ENCODE data around the gene HBG2. TPM values are rescaled to one million over a fixed set of nuclear protein-coding genes. Genes with fewer than 3 reads are reported as not detected.

Gene HBG2
- total and polyA plus RNA-seq, 2 of the 4 experiments (the other 2 are of a cell fraction): 0.54 TPM; not detected in 1

GRCh38 chr11:5242933-5243815 lies 11.4 kb downstream of the HBG2 start:
- Histone ChIP-seq H3K4me1 (ENCODE audit: control insufficient read depth, insufficient read depth, low read length) (peaks cover 2% of the 10 kb centered on the region; the same call in 1 of the 2 replicates), H3K9me3 (ENCODE audit: control insufficient read depth, insufficient read depth, low read length) (no peaks in the 10 kb centered on the region), H3K56ac (ENCODE audit: extremely low read depth, insufficient read depth, low read length) (no peak overlapping the region), H3K18ac (ENCODE audit: low read depth, low read length) (peak overlapping the region; percentile 56; the same call in 1 of the 2 replicates), H3K79me1 (ENCODE audit: low read depth in 1 of 2, low read length in 2 of 2) (no peaks in the 10 kb centered on the region), H2BK5ac (ENCODE audit: low read depth, low read length, poor library complexity, severe bottlenecking) (no peak overlapping the region), H2AK9ac (replicated peaks; ENCODE audit: low read depth, low read length, poor library complexity) (no peak overlapping the region), H2BK15ac (ENCODE audit: low read depth, low read length) (peak overlapping the region; percentile 23; the same call in 2 of the 3 replicates), H3K27ac (ENCODE audit: insufficient read depth, low read length) (no peak overlapping the region), H4K8ac (ENCODE audit: low read depth in 2 of 2, low read length in 2 of 2) (0 out of 4 replicates have a peak overlapping the region, but pooled peaks of 1 of the 2 experiments have one; percentile 39), H4K20me1 (ENCODE audit: insufficient read depth, low read length) (no peaks in the 10 kb centered on the region), H3K4me2 (ENCODE audit: low read depth, low read length) (no peak overlapping the region), H3K23ac (ENCODE audit: low read depth, low read length) (no peak overlapping the region), H3K36me3 (ENCODE audit: control insufficient read depth, insufficient read depth, low read length) (no peaks in the 10 kb centered on the region), H3K9me1 (ENCODE audit: insufficient read depth, low read length) (peaks cover 7% of the 10 kb centered on the region; the same call in 1 of the 2 replicates), H2AFZ (replicated peaks; ENCODE audit: low read length, poor library complexity) (peak overlapping the region; percentile 59), H4K5ac (ENCODE audit: low read depth, low read length) (no peak overlapping the region; the same call in 1 of the 2 replicates), H3K27me3 (ENCODE audit: control insufficient read depth, insufficient read depth, low read length) (no peaks in the 10 kb centered on the region), H3K4me3 (ENCODE audit: insufficient read depth, low read depth, low read length) (no peak overlapping the region), H4K91ac (ENCODE audit: insufficient read depth, low read depth, low read length) (no peak overlapping the region), H3K4ac (ENCODE audit: low read depth, low read length) (no peak overlapping the region; the same call in 1 of the 2 replicates), H3K9ac (ENCODE audit: low read depth, low read length) (no peak overlapping the region), H3K14ac (replicated peaks; ENCODE audit: low read depth, low read length) (0 out of 2 replicates have a peak overlapping the region, but pooled peaks have one; percentile 60), H2BK20ac (ENCODE audit: low read depth, low read length) (peak overlapping the region; percentile 64), H2BK120ac (ENCODE audit: low read depth, low read length) (no peak overlapping the region; the same call in 1 of the 2 replicates), H2AK5ac (ENCODE audit: low read depth, low read length) (peak overlapping the region; percentile 74; the same call in 1 of the 2 replicates)
- POLR2A ChIA-PET (ENCODE audit: unreplicated experiment): no interaction called here
- intact Hi-C loops (cut with micrococcal nuclease): no loop called here
- 33% methylated on average over 1 of the region's 7 CpGs; no CpG with 5 or more reads in 1 of the 2 experiments for WGBS, 2 experiments (ENCODE audit: extremely low coverage in 2 of 2, insufficient read length in 1 of 2)
- dilution Hi-C loops (cut with HindIII; ENCODE audit: low sequenced_read_pairs, unreplicated experiment): no loop called here
- CTCF ChIA-PET: interaction anchor here (0.6 to 1.1 kb wide), 2 partner anchors 14 to 29 kb away, joined by 3 read pairs; no protein-coding TSS in a partner anchor
- DNase-seq (peak; percentile 53), ATAC-seq (ENCODE audit: low read depth) (no peak)
- no TSS peak for BruUV-seq (replicated peaks)
- in situ Hi-C loops (cut with MboI; ENCODE audit: low sequenced_read_pairs): no loop called here
- no peak for TF ChIP-seq USF2 (IDR thresholded peaks at IDR 0.05; ENCODE audit: low read depth, low read length)
- TF ChIP-seq BHLHE40 (IDR thresholded peaks at IDR 0.05; ENCODE audit: low read depth, low read length): peak; percentile 57; the same call in 1 of the 2 replicates

Data from IMR-90 (cell line).